GM13976 (cell line): ENCODE results near the gene DAAM1.

ENCODE experiments used
- DNase-seq: peaks from one replicate; pipeline ENCODE4 v3.0.0; 2012; ENCODE audit warnings: low spot score
- CTCF ChIP-seq: IDR thresholded peaks from 2 replicates; pipeline ENCODE4 v1.5.1; 2012; ENCODE audit warnings: borderline replicate concordance, mild to moderate bottlenecking; ENCODE audit not compliant: insufficient read depth; ENCODE audit errors: extremely low read depth, missing control alignments, control extremely low read depth
- in situ Hi-C: fragments of 300-500 bp; cut with MboI; formaldehyde crosslinking; loops from one replicate; pipeline ENCODE4 v1.12.0; 2022; ENCODE audit warnings: low sequenced_read_pairs, mixed read lengths, inconsistent platforms; ENCODE audit not compliant: unreplicated experiment

Gene DAAM1

GRCh38 chr14:59391388-59391787 is 202.9 kb downstream of the DAAM1 start:
- in situ Hi-C loops: no loop called here
- TF ChIP-seq CTCF: no peak
- DNase-seq: no peak

GRCh38 chr14:59394268-59394667 is 205.8 kb downstream of the DAAM1 start:
- no peak for DNase-seq
- TF ChIP-seq CTCF: no peak
- in situ Hi-C loops: no loop called here

- in situ Hi-C loops: no loop called here
These were observed 207.2 kb downstream of the DAAM1 start for GRCh38 chr14:59395672-59396071.

GRCh38 chr14:59398841-59399240 is 210.4 kb downstream of the DAAM1 start:
- in situ Hi-C loops: no loop called here
- DNase-seq: no peak
- no peak for TF ChIP-seq CTCF

More at GRCh38 chr14:59395672-59396071, 207.2 kb downstream of the DAAM1 start:
- no peak for TF ChIP-seq CTCF
- no peak for DNase-seq

- in situ Hi-C loops: no loop called here
- no peak for DNase-seq
- TF ChIP-seq CTCF: no peak
These were observed 218.2 kb downstream of the DAAM1 start for GRCh38 chr14:59406454-59407245.

- DNase-seq: no peak
- in situ Hi-C loops: no loop called here
- no peak for TF ChIP-seq CTCF
These were observed 219.0 kb downstream of the DAAM1 start for GRCh38 chr14:59407246-59408010.
